Measurements from ENCODE around the gene SPAG8. TPM values are rescaled to one million over a fixed set of nuclear protein-coding genes. Genes with fewer than 3 reads are reported as not detected.

SPAG8 gene
- total RNA-seq, 1 experiment from 2014 or later, result 0.50 TPM

GRCh38 chr9:35834260-35835215 is 22.5 kb upstream of the SPAG8 start:
- no peak overlapping the region for H3K9ac ChIP-seq (ENCODE audit: extremely low read depth, insufficient read length, low read length)
- H3K23ac ChIP-seq (ENCODE audit: insufficient read length, low read depth, low read length), result no peak overlapping the region
- no peaks in the 10 kb centered on the region for H3K79me2 ChIP-seq (ENCODE audit: insufficient read depth, low read length)
- no peak overlapping the region for H3K4ac ChIP-seq (ENCODE audit: low read depth, low read length)
- H3K4me1 ChIP-seq (ENCODE audit: insufficient read depth, low read length), result no peaks in the 10 kb centered on the region
- H3K23me2 ChIP-seq (ENCODE audit: insufficient read length, low read depth, low read length, poor library complexity, severe bottlenecking), result peaks cover 4% of the 10 kb centered on the region
- H2BK120ac ChIP-seq (ENCODE audit: low read depth, low read length, poor library complexity, severe bottlenecking), result no peak overlapping the region
- no peaks in the 10 kb centered on the region for H3K9me3 ChIP-seq (ENCODE audit: control insufficient read depth, low read depth, low read length)
- DNase-seq, result no peak
- H2BK12ac ChIP-seq (ENCODE audit: insufficient read length, low read depth, low read length), result no peak overlapping the region
- H4K8ac ChIP-seq (replicated peaks; ENCODE audit: insufficient read length, low read depth, low read length), result no peak overlapping the region
- H3K27ac ChIP-seq (ENCODE audit: insufficient read length, low read depth, low read length), result no peak overlapping the region
- no peak overlapping the region for H3T11ph ChIP-seq (ENCODE audit: low read length)
- no peak overlapping the region for H4K5ac ChIP-seq (ENCODE audit: insufficient read length, low read depth, low read length)
- H3K4me3 Mint-ChIP-seq, result no peak overlapping the region
- peak overlapping the region in 1 of 3 experiments; percentile 55; a peak in 1 of 7 replicates for H3K27ac Mint-ChIP-seq
- H3K14ac ChIP-seq (ENCODE audit: insufficient read depth, low read length), result no peak overlapping the region
- no peak overlapping the region for H3K4me2 ChIP-seq (ENCODE audit: insufficient read depth, insufficient read length, low read length)
- WGBS (ENCODE audit: extremely low coverage, insufficient read length, low lambda C conversion rate), result no CpG with 5 or more reads among the region's 14 CpGs
- H2AFZ ChIP-seq (ENCODE audit: low read length), result no peak overlapping the region
- peaks cover 17% of the 10 kb centered on the region for H3K27me3 Mint-ChIP-seq (ENCODE audit: low read depth)
- no peak overlapping the region for H3K56ac ChIP-seq (ENCODE audit: insufficient read length, low read depth, low read length)
- no peak overlapping the region for H2BK20ac ChIP-seq (ENCODE audit: low read depth, low read length, poor library complexity, severe bottlenecking)
- H3K18ac ChIP-seq (ENCODE audit: insufficient read length, low read depth, low read length), result no peak overlapping the region
- no peak overlapping the region for H2AK5ac ChIP-seq (ENCODE audit: insufficient read length, low read length)
- H3K79me1 ChIP-seq (ENCODE audit: insufficient read depth, low read depth, low read length, poor library complexity, severe bottlenecking), result no peaks in the 10 kb centered on the region
- no peaks in the 10 kb centered on the region for H4K20me1 ChIP-seq (ENCODE audit: control insufficient read depth, insufficient read depth, insufficient read length)
- no peak for TF ChIP-seq CTCF (conservative IDR thresholded peaks at IDR 0.05)
- no peaks in the 10 kb centered on the region; a peak in 1 of 7 replicates for H3K36me3 Mint-ChIP-seq (ENCODE audit: insufficient read depth in 1 of 3, low read depth in 3 of 3)
- H4K91ac ChIP-seq (ENCODE audit: insufficient read length, low read depth, low read length), result no peak overlapping the region
- no peak overlapping the region for H2BK5ac ChIP-seq (ENCODE audit: insufficient read length, low read length)
- H3K9me3 Mint-ChIP-seq, result no peaks in the 10 kb centered on the region
- peaks cover 16 to 20% of the 10 kb centered on the region in 2 experiments for H3K4me1 Mint-ChIP-seq
- H2BK15ac ChIP-seq (ENCODE audit: low read depth, low read length), result no peak overlapping the region
- no peaks in the 10 kb centered on the region for H3K27me3 ChIP-seq (ENCODE audit: insufficient read depth, low read length)

Data from H9 (cell line).